Vagina (tissue), 2 donors: ENCODE results near the gene CTNND2.

Source experiments
- POLR2A ChIP-seq, 2 donors: fragments of 450-650 bp; IDR thresholded peaks; one replicate each; pipeline ENCODE4 v1.6.1; 2017; ENCODE audit warnings: antibody characterized with exemption in 2 of 2, mild to moderate bottlenecking in 2 of 2, moderate library complexity in 2 of 2
- TF ChIP-seq, protein P1 (sequence below), 3 experiments: fragments of 450-650 bp in 2 of 3; fragments of 200-600 bp in 1 of 3; sonication (generic) in 1 of 3; IDR thresholded peaks; one replicate each; pipeline ENCODE4 v1.5.1; 2017 to 2019; ENCODE audit warnings: antibody characterized with exemption in 3 of 3, mild to moderate bottlenecking in 2 of 3, moderate library complexity in 2 of 3

DNA sequence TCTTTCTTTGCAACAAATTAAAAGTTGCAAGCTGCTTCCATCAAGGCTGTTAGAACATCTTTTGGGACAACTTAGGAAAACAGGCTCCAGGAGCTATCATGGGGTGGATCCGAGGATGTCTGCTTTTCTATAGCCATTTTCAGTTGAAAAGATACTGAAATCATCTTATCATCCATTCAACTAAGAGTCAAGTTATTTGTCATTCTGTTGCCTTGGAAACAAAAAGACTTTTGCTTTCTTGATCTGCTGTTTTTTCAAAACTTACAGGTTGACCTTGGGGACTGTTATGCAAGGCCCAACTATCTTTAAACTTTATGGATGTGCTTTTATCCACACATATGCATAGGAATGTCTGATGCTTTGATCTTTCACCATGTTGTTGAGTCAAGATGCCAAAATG, 597.9 kb downstream of the CTNND2 start:
- no peak for TF ChIP-seq POLR2A (IDR thresholded peaks at IDR 0.05)
- TF ChIP-seq, protein P1, sequence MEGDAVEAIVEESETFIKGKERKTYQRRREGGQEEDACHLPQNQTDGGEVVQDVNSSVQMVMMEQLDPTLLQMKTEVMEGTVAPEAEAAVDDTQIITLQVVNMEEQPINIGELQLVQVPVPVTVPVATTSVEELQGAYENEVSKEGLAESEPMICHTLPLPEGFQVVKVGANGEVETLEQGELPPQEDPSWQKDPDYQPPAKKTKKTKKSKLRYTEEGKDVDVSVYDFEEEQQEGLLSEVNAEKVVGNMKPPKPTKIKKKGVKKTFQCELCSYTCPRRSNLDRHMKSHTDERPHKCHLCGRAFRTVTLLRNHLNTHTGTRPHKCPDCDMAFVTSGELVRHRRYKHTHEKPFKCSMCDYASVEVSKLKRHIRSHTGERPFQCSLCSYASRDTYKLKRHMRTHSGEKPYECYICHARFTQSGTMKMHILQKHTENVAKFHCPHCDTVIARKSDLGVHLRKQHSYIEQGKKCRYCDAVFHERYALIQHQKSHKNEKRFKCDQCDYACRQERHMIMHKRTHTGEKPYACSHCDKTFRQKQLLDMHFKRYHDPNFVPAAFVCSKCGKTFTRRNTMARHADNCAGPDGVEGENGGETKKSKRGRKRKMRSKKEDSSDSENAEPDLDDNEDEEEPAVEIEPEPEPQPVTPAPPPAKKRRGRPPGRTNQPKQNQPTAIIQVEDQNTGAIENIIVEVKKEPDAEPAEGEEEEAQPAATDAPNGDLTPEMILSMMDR (IDR thresholded peaks at IDR 0.05), result no peak
